NCI-H2107 treated with DMSO at 0.1 percent for 48 hours (cell line): Measurements from ENCODE around the gene ASXL3.
A peak's percentile ranks its signal among the peaks of the same experiment; 100 is the strongest.

Source experiments
- DNase-seq: peaks from one replicate; lab custom pipeline; 2025; ENCODE audit not compliant: unreplicated experiment; lab: John Stamatoyannopoulos, UW

Gene ASXL3

GRCh38 chr18:33581856-33582255 is 3.8 kb downstream of the ASXL3 start:
- DNase-seq, result peak; percentile 18

GRCh38 chr18:33583901-33584300 is 5.9 kb downstream of the ASXL3 start:
- peak; percentile 64 for DNase-seq

DNA sequence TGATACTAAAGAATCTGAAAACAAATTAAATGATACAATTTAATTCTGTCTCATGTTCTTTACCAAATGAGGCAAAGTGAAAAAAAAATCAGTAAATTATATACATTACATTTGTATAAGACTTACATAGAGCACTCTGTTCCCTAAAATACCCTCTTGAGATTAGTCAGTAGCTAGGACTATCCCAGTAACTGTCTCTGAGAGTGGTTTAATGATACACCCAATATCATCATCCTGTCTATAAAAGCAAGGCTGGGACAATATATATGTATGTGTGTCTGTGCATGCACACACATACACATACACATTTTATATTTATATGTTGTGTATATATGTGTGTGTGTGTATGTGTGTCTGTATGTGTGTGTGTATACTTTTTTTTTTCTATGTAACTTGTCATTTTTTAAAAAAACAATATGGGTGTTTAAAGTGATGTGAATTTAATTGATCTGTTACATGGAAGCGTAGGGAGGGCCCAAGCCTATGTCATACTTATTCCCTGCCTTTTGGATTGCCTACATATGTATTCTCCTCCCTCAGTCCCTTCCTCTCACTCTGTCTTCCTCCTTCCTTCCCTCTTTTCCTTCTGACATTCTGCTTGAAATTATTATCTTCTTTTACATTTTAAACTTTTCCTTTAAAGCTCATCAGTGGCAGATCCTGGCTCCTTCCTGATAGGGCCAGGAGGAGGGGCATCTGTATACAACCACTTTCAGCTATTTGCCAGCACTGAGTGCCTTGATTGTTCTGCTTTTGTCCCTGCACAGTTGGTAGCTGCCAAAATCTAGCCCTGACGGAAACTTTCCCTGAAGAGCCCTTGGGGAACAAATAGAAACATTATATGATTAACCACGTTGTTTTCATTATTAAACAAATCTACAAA is 6.8 kb downstream of the ASXL3 start:
- peak; percentile 62 for DNase-seq

DNA sequence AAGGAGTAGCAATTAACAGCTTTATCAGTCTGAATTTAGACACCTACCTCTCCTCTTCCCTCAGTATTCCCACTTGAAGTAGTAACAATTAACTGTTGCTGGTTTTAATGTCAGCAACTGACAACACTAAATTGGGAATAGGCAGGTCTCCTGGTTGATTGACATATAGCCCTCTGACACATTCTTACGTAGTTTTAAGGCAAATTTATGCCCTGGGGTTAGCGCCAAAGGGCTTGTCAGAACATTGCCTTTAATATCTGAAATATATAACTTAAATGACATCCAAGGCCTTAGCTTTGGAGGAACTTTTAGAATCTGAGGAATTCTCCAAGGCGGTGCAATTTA is 7.4 kb downstream of the ASXL3 start:
- no peak for DNase-seq

GRCh38 chr18:33588361-33588760 is 10.3 kb downstream of the ASXL3 start:
- no peak for DNase-seq

- no peak for DNase-seq
Measured at GRCh38 chr18:33593261-33593660, 15.2 kb downstream of the ASXL3 start.

DNA sequence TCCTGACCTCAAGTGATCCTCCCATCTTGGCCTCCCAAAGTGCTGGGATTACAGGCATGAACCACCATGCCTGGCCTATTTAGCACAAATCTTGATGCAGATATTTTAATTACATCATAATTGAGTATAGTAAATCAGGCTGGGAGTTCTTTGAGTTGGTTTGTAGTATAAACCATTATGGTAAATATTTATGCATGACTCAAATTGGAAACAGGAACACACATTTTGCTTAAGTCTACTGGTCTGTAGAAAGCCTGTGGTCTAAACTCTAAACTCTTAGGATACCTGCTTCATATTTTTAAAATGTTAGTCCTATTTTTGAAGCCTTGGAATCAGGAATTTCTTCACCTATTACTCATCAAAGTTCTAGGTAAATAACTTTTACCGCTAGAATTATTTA is 16.8 kb downstream of the ASXL3 start:
- no peak for DNase-seq

- no peak for DNase-seq
Measured at GRCh38 chr18:33596178-33596854, 18.3 kb downstream of the ASXL3 start.

- DNase-seq, result no peak
Measured at GRCh38 chr18:33600846-33601245, 22.8 kb downstream of the ASXL3 start.

DNA sequence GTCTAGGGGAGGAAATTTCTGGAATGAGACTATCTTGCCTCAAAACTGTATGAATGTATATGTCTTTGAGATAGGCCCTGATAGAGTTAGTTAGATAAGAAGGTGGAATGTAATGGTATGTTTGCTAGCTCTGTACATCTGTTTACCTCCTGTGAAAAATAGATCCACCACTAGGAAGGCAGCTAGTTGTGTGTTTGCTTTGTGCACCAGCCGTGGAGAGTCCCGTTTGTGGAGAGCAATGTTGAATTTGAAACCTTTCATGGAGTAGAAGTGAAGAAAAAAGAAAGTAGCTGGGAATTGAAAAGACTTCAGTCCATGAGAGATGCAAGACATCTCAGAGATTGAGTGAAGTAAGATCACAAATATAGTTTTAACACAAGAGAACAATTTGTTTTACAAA is 25.4 kb downstream of the ASXL3 start:
- DNase-seq, result no peak

DNA sequence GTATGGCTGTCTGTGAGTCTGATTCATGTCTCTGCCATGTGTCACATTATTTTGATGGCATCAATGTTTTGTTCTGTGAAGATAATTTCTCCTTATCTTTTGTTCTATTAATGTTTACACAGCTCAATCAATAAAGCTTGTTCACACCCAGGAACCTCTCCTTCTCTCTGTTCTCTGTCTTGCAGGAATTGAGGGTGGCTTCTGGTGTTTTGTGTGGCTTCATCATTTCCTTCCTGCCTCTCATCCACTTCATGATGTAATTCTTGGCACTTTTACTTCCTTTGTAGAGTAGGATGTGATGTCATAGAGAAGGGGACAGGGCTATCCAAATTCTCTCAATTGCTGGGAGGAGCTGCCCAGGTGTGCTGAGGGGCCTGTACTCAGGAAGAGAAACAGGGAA is 27.2 kb downstream of the ASXL3 start:
- no peak for DNase-seq

DNA sequence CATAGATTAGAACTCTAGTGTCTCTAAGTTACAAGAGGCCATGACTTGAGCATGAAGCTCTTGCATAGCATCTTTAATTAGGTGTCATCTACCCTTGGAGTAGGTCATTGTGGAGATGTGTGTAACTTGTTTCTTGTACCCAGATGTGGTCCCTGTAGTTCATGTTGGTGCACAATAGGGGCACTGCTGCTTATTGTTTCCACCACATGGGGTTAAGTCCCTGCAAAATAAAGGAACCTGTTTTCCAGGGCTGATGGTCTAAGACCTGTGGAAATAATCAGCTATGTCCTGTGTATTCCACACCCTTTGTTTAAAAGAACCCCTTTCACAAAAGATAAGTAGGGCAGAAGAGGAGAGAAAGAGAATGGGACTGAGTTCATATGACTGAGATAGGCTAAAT is 28.6 kb downstream of the ASXL3 start:
- DNase-seq, result no peak

- DNase-seq, result no peak
Measured at GRCh38 chr18:33611525-33612135, 33.6 kb downstream of the ASXL3 start.

- DNase-seq, result no peak
Measured at GRCh38 chr18:33612632-33613031, 34.6 kb downstream of the ASXL3 start.

DNA sequence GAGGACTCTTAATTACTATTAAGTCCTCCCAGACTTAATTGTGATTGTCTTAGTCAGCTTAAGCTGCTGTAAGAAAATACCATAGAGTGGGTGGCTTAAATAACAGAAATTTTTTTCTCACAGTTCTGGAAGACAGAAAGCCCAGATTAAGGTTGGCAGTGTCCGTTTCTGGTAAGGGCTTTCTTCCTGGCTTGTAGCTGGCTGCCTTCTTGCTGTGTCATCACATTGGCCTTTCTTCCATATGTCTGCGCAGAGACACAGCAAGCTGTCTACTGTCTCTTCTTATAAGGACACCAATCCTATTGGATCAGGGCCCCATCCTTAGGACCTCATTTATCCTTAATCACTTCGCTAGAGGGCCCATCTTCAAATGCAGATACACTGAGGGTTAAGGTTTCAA is 38.5 kb downstream of the ASXL3 start:
- DNase-seq, result no peak

DNA sequence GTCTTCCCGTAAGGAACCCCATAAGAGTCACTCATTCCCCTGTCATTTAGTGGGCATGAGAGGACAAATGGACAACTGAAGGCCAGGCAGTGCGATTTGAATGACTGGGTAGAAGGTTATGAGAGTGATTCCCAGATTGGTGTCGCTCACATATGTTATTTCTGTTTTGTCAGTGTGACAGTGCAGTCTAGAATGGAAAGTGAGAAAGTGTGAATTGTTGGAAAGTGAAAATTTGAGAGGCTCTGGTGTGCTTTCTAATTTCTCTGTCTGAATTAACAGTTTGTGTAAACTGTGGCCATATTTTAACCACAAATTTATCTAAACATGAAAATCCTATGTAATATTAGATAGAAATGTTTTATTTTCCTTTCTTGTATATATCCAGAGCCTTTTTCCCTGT is 49.1 kb downstream of the ASXL3 start:
- DNase-seq, result no peak

- no peak for DNase-seq
Measured at GRCh38 chr18:33630476-33630875, 52.5 kb downstream of the ASXL3 start.

GRCh38 chr18:33641141-33641540 is 63.1 kb downstream of the ASXL3 start:
- no peak for DNase-seq

GRCh38 chr18:33644494-33644893 is 66.5 kb downstream of the ASXL3 start:
- DNase-seq, result no peak

DNA sequence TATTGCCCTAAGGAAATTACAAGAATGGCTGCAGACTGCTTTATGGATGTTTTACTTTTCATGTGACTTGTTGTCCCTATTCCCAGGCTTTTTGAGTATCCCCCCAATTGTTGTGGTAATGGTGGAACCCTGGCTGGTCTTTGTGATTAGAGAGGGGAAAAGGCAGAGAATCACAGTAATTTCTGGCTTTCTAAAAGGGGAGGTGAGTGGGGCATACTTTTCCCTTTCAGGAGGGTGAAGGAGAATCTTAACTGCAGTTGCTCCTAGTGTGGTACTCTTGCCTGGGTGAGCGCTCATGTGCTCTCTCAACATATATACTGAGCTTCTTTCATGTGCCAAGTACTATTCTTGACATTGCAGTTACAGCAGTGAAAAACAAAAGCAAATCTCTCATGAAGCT is 69.3 kb downstream of the ASXL3 start:
- DNase-seq, result no peak

GRCh38 chr18:33652635-33653034 is 74.6 kb downstream of the ASXL3 start:
- no peak for DNase-seq

DNA sequence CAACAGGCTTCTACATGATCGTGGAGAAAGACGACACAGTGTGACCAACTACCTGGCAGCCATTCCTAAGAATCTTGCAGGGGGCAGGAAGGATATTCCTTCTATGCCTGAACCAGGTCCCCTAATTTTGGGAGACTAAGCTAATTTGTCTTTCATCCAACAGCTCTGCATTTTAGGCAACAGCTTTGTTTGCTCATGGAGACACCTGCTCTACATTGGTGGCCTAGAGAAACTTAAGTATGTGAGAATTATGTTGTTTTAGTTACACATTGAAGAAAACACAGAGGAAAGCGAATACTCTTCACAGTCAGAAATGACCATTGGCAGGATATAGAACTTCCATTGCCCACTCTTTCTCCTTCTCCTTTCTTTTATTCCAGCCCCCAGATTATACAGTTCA is 75.2 kb downstream of the ASXL3 start:
- no peak for DNase-seq
